HS-27A (cell line): Measurements from ENCODE around the gene METTL14.

ENCODE experiments used
- DNase-seq: peaks from one replicate; pipeline ENCODE4 v3.0.0-alpha.2; 2012; ENCODE audit warnings: low read depth, missing footprints

The METTL14 gene

DNA sequence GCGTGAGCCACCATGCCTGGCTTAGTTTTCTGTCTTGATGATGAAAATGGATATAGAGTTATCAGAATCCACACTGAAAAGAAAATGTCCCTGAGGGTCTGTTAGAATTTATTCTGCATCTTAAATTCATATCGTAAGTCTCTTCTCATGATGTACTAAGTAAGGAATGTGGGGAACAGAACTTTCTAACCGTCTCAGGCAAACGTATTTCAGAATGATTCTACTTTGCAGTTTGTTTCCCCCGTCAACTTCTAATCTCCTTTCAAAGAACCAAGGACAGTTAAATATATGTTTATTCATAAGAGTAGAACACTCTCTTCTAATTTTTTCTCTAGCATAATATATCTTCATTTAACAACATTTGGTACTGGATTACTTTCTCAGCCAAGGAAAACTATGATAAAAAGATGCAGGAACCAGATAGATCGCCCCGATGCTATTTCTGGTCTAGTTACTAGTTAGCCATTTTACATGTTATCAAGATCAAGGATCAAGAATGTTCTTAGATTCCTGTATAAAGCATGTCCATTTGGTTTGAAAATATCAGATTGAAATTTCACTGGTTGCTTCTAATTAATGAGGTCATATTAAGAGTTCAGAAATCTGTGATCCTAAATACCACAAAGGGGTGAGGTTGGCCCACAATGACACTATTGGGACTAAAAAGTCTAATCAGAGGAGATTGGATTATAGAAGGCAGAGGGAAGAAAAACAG, 49.5 kb downstream of the METTL14 start:
- no peak for DNase-seq

DNA sequence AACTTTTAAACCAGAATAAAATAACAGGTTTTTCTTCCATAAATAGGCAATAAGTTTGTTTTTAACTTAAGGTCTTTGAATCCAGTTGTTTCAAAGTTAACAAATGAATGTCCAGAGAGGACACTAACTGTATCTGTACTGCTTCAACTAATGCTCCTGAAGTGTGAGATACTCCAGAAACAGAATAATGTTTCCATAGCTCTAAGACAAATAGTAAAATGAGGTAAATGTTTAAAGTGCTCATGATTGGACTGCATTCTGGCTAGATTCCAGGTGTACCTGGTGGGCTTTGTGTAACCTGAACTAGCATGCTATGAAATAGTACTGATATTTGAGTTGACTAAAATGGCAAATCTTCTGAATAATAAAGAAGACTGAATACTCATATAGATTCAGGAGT, 51.7 kb downstream of the METTL14 start:
- no peak for DNase-seq

GRCh38 chr4:118738090-118738489, 52.9 kb downstream of the METTL14 start:
- no peak for DNase-seq

DNA sequence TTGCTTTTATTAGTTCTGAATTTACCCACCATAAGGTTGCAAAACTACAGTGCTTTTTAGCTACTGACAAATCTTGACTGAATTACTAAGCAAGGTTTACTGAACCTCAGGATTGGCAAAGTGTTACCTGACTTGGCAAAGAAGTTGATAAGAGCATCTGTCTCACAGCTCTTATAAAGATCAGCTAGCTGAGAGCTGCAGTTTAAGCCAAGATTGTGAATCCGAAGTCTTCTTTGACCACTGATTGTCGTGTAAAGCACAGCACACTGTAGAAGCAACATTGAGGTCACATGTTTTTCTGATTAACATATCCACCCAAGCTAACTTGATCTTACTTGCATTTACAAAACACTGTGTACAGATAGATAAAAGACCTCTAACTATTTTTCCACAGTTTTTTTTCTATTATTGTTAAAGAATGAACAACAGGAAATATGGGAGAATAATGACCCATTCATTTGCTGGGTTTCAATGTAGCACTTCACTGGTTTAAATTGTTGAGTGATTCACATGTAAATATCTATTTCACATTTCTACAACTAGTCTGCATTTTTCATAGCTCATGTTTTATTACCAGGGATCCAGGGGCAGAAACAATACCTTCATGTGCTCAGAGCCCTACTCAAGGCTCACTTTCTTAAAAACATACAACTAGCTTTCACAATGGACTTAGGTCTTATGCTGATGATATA, 54.0 kb downstream of the METTL14 start:
- no peak for DNase-seq

DNA sequence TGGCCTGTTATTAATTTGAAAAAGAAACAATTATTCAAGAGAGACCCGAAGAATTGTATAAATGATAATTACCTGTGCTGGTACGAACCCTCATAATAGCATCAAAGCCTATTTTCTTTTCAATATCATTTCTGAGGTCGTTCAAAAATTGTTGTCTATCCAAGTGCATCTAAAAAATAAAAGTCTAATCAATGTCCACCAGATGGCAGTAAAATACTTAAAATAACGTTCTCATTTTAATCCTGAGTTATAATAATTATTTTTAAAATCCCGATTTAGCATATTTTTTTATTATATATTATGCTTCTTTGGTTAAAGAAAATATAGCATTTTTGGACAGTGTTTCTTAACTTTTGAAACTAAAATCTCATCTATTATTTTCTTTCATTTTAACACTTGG, 55.7 kb downstream of the METTL14 start:
- DNase-seq: no peak

DNA sequence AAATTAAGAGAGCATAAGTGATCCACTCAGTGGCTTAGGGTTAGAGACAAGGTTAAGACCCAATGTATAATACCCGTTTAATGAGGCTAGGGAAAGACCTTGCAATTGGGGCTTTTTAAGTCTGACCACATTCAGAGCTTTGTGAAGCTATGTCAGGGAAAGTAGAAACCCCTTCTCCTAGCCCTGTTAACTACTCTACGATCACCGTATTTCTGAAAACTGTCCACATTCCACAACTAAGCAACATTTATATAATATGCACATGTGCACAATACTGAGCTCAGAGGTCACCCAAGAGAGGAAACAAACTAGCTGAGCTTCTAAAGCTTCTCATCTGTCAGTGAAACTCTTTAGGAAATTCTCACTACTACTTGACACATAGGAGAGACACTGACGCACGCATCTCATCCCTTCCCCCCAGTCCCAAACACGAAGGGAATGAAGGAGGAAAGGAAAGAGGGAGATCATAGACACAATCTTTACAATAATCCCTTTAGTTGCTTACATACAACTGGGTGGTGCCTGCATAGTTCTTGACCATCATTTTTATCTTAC, 56.2 kb downstream of the METTL14 start:
- no peak for DNase-seq

- DNase-seq: no peak
Measured at GRCh38 chr4:118742050-118742449, 56.9 kb downstream of the METTL14 start.

DNA sequence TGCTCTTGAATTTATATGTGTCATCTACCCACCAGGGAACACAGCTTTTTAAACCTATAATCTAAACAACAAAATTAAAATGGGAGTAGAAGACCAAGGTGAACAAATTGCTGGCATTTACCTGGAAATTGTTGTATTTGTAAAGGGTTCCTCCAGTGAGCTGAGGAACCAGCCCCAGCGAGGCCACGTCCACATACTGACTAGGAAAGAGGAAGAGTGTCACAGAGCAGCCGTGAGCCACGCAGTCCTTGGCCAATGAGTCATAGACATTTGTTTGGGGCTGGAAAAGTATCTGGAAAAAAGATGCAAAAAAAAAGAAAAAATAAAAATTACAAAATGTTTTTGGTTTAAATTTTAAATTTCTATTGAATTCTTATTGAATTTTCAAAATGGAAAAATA, 58.7 kb downstream of the METTL14 start:
- DNase-seq: no peak

GRCh38 chr4:118745357-118745756, 60.2 kb downstream of the METTL14 start:
- DNase-seq: no peak

DNA sequence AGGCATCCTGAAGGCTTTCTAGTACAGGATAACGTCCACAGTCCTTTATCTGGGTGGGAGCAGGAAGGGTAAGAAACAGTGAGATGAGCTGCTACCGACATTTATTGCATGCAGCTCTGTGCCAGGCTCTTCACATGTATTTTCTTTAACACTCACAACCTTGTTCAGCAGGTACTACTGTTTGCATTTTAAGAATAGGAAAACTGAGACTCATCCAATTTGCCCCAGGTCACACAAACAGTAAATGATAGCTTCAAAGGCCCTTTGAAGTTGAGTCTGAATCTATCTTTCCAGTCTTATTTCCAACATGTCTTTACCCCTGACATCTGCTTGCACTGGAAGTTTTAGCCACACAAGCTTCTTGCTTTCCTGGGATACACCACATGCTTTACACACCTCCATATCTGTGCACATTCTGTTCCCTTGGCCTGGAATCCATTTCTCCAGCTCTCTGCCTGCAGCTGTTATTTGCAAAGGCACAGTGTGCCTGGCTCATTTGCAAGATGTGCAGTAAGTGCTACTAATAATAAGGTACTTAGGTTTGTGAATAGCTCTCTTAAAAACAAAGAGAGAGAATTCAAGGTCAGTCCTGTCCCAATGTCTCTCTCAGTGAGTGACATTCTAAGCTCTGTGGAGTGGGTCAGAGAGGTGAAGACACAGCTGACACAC, 61.2 kb downstream of the METTL14 start:
- no peak for DNase-seq

GRCh38 chr4:118749347-118749988, 64.3 kb downstream of the METTL14 start:
- DNase-seq: no peak

DNA sequence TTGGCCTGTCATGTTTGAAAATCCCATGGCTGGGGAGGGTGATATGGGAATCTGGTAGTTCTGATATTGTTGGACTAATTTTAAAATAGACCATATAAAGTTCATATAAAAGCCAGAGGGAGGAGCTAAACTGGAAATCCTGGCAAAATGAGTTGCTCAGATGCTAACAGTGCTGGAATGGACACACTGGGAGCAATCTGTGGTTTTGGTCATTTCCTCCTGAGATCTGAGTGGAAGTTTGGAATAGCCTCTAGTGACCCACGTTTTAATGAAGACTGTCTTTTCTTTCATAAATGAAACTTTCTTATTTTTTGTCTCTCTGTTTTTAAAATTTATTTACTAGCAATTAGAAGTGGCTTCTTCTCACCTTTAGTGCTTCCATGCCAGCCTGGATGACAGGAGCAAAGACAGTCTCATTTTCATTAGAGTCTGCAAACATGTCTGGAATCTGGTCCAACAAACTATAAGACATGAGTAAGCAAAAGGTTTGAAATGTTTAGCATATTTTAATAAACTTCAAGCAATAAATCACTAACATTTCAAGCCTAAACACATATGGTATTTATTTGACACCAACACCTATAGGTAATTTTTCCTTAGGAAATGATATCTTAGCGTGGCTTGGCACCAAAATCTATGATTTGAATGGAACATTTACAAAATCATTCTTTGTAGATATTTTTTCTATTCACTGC, 66.6 kb downstream of the METTL14 start:
- no peak for DNase-seq

- no peak for DNase-seq
Measured at GRCh38 chr4:118752551-118752950, 67.4 kb downstream of the METTL14 start.

DNA sequence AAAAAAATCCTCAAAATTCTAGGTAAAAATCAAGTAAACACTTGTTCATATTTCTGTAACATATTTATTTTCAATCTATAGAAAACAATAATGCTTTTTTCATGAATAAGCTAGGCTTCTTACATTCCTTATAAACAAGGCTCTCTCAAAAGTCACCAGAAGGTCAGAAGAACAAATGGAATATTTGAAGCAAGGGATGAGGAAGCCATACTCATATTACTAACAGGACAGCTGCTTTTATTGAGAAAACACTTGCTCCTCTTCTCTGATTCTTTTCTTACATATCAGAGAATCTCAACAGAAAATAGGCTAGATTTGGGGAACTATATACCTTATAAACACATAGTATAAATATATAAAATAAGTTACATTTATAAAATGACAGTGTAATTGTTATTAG, 67.9 kb downstream of the METTL14 start:
- no peak for DNase-seq

GRCh38 chr4:118753685-118754084, 68.5 kb downstream of the METTL14 start:
- DNase-seq: no peak

GRCh38 chr4:118754890-118755289, 69.7 kb downstream of the METTL14 start:
- DNase-seq: no peak

GRCh38 chr4:118755438-118756226, 70.4 kb downstream of the METTL14 start:
- DNase-seq: no peak

GRCh38 chr4:118756429-118756828, 71.2 kb downstream of the METTL14 start:
- no peak for DNase-seq

DNA sequence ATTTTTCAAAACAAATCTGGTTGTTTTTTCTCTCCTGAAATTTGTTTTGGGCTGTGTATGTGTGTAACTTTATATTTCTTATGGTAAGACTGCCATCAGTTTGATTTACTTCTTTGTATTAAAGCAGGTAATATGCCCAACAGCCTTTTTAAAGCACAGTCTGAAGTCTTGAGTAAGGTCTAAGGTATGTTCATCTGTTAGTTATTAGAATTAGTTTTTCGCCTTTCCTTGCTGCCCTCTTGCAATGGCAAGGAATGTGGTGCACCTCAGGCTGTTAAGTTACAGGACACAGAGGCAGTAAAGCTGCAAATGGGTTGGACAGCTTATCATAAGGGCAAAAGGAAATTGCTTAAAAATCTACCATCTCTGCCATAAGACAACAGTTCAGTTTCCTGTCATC, 71.8 kb downstream of the METTL14 start:
- DNase-seq: no peak

- no peak for DNase-seq
Measured at GRCh38 chr4:118757761-118758251, 72.6 kb downstream of the METTL14 start.

GRCh38 chr4:118758293-118758692, 73.1 kb downstream of the METTL14 start:
- no peak for DNase-seq
